GM19463 (cell line): Measurements from ENCODE around the gene CSAG1.
A peak's percentile ranks its signal among the peaks of the same experiment; 100 is the strongest.
"Not testable (repeated sequence)": the region's sequence is repeated elsewhere in the genome, so short reads cannot be mapped to it uniquely, and the experiment has no call there.

Source experiments
- ATAC-seq: cut with Tn5 transposase; IDR thresholded peaks from one replicate; pipeline ENCODE4 v1.9.1; 2021; ENCODE audit warnings: mild to moderate bottlenecking, moderate library complexity; ENCODE audit not compliant: unreplicated experiment

The CSAG1 gene

GRCh38 chrX:152706500-152706899 lies 27.0 kb downstream of the CSAG1 start:
- not testable (repeated sequence) for ATAC-seq

GRCh38 chrX:152700390-152700789 lies 33.1 kb downstream of the CSAG1 start:
- ATAC-seq: not testable (repeated sequence)

GRCh38 chrX:152697952-152698931 lies 35.3 kb downstream of the CSAG1 start, which contains the start of gene MAGEA3:
MAGEA3 (plus strand) TSS chrX:152698794; CDS start chrX:152700833, 2,039 bp downstream.
- not testable (repeated sequence) for ATAC-seq

- ATAC-seq: peak; percentile 96
These were observed 52.5 kb downstream of the CSAG1 start for GRCh38 chrX:152681012-152681411.
